Astrocyte of the cerebellum (primary cell): ENCODE data around the gene THEMIS.

Source experiments
- DNase-seq: peaks from one replicate; pipeline ENCODE4 v3.0.0-alpha.2; 2011; ENCODE audit warnings: low read depth
- H3K4me3 ChIP-seq: 2 replicates; pipeline ENCODE4 v1.5.1; 2011; ENCODE audit warnings: mild to moderate bottlenecking, low read depth, low read length, moderate library complexity
- in situ Hi-C: cut with HindIII; loops from 2 replicates; pipeline ENCODE4 v1.10.0; 2017; ENCODE audit warnings: low sequenced_read_pairs
- TF ChIP-seq, protein P1 (sequence below): IDR thresholded peaks from 2 replicates; pipeline ENCODE4 v1.5.1; 2012; ENCODE audit warnings: low read length, low read depth, moderate library complexity, mild to moderate bottlenecking; ENCODE audit errors: missing control alignments

Gene THEMIS

DNA sequence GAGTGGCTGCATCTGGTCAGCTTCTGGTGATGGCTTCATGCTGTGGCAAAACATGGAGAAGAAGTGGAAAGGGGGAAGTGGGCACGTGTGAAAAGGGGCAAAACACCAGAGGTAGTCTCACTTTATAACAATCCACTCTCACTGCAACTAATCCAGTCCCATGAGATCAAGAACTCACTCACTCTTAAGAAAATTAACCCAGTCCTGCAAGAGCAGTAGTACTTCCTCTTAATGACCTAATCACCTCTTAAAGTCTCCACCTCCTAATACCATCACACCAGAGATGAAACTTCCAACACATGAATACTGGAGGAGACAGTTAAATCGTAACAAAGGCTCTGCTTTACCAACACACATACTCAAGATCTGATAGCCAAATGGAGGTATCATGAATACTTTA lies 152.6 kb downstream of the THEMIS start:
- TF ChIP-seq, protein P1, sequence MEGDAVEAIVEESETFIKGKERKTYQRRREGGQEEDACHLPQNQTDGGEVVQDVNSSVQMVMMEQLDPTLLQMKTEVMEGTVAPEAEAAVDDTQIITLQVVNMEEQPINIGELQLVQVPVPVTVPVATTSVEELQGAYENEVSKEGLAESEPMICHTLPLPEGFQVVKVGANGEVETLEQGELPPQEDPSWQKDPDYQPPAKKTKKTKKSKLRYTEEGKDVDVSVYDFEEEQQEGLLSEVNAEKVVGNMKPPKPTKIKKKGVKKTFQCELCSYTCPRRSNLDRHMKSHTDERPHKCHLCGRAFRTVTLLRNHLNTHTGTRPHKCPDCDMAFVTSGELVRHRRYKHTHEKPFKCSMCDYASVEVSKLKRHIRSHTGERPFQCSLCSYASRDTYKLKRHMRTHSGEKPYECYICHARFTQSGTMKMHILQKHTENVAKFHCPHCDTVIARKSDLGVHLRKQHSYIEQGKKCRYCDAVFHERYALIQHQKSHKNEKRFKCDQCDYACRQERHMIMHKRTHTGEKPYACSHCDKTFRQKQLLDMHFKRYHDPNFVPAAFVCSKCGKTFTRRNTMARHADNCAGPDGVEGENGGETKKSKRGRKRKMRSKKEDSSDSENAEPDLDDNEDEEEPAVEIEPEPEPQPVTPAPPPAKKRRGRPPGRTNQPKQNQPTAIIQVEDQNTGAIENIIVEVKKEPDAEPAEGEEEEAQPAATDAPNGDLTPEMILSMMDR = no peak
- in situ Hi-C loops = no loop called here
- no peak for DNase-seq
- no peak overlapping the region for H3K4me3 ChIP-seq

DNA sequence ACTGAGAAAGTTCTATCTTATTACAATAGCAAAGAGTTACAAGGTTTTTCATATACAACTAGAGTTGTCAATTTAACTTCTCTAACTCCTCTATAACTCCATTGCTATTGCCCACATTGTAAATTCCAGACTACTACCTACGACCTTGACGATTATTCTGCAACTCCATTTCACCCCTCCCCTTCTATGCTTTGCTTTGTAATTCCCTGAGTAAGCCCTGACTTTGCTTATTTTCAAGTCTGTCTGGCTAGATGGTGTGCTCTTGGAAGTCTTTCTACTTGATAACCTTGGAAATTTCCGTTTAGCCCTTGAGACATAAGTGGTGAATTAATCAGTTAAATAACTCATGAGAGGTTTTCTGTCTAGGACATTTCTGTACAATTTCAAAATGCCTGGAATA lies 162.4 kb downstream of the THEMIS start:
- no peak for DNase-seq
- TF ChIP-seq, protein P1 = no peak
- H3K4me3 ChIP-seq = no peak overlapping the region

DNA sequence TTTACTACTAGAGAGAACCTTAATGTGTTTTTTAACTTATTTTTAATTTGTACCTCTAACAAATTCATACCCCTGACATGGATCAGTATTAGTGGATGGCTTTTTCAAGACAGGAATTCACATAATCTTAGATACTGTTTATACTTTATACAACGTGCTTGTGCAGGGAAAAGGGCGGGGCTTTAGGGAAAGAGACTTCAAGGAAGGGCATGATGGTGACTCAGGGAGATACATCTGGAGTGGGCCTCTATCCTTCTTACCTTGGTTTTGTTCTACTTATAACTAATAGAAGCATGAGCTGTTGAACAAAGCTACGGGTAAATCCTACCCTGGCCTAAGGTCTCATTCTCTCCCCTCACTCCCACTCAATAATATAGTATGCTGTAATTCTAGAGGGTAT lies 163.1 kb downstream of the THEMIS start:
- TF ChIP-seq, protein P1 = no peak
- no peak for DNase-seq
- in situ Hi-C loops = no loop called here
- no peak overlapping the region for H3K4me3 ChIP-seq

More for the DNA sequence above, 162.4 kb downstream of the THEMIS start:
- in situ Hi-C loops = no loop called here

DNA sequence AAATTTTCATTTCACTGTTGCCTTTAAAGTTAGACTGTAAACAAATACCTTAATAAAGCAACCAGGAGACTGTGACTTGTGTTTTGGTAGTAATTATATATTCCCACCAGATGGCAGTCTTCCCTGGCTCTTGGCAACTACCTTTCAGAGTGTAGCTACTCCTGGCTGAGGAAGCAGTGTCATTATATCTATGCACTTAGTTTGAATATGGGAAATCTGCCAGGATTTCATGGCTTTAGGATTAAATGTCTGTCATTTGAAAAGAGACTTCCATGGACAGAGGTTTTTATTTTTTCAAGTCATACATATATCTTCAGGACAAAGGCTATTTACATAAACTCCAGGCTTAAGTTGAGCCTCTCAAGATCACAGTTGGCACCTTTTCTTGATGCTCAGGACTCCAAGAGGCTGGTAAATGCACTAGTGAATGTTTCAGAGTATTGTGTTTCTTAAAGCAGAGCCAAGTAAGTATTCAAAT lies 163.8 kb downstream of the THEMIS start:
- DNase-seq = peak; percentile 76
- H3K4me3 ChIP-seq = no peak overlapping the region
- in situ Hi-C loops = no loop called here
- TF ChIP-seq, protein P1 = peak; percentile 53

DNA sequence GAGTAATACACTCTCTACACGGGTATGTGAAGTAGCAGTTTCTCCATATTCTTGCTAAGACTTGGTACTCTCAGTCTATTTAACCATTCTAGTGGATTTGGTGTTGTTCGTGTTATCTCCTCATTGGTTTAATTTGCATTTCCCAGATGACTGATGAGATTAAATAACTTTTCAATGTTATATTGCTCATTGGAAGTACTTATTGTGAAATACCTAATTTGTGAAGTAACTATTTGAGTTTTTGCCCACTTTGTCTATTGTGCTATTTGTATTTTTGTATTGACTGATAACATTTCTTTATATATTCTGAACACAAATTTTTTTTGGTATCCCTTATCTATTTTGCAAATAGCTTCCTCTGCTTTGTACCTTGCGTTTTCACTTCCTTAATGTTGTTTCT lies 167.9 kb downstream of the THEMIS start:
- in situ Hi-C loops = no loop called here
- H3K4me3 ChIP-seq = no peak overlapping the region
- TF ChIP-seq, protein P1 = no peak
- DNase-seq = no peak

DNA sequence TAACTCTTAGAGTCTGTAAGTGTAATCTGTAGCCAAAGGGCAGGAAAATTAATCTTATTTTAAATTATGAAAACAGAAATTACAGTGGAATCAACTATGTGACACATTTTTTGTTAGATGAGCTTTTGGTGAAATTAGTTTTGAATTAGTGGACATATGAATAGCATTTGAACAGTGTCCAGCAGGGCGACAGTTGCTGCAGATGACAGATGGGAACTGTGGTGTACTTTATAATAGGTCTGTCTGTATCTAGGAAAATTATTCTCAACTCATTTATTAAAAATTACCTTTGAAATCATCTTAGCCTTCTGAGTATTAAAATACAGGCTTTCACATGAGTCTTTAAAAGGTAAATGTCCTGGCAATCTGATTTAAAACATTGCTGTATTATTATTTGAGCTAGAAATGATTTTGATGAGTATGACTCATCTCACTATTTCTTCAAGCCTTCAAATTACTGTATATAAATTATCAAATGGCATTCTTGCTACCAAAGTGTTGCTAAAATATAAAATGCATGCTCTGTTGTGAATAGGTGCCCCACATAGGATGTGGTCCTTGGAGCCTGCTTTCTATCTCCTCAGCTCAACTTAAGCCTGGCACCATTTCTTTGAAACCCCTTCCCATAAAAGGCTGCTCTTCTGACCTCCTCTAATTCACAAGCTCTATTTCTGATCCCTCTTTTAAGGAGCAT lies 173.5 kb downstream of the THEMIS start:
- no peak for DNase-seq
- in situ Hi-C loops = no loop called here
- TF ChIP-seq, protein P1 = no peak
- H3K4me3 ChIP-seq = no peak overlapping the region
